HepG2 (cell line): ENCODE measurements around the gene EIF6. TPM values are rescaled to one million over a fixed set of nuclear protein-coding genes. Genes with fewer than 3 reads are reported as not detected.

Source experiments
- ARNT2 ChIP-seq: sonication (generic); formaldehyde crosslinking; IDR thresholded peaks from 2 replicates; pipeline ENCODE4 v1.8.0; 2022; ENCODE audit warnings: mild to moderate bottlenecking, low read depth, missing genetic modification reagents, moderate library complexity
- CBX2 ChIP-seq, 2 experiments: fragments of 200-600 bp in 1 of 2; sonication (generic); formaldehyde crosslinking in 1 of 2; IDR thresholded peaks; 2 replicates each; pipeline versions ENCODE4 v1.7.0 to v1.8.1; 2018 to 2022; ENCODE audit warnings: low read depth in 2 of 2, low read length in 1 of 2, mild to moderate bottlenecking in 1 of 2, missing genetic modification reagents in 1 of 2
- KAT8 ChIP-seq: IDR thresholded peaks from 2 replicates; pipeline ENCODE4 v1.6.1; 2016; ENCODE audit warnings: missing genetic modification reagents, missing compliant biosample characterization
- MEIS2 ChIP-seq: sonication (generic); formaldehyde crosslinking; IDR thresholded peaks from 2 replicates; pipeline ENCODE4 v1.9.0; 2021; ENCODE audit warnings: mild to moderate bottlenecking, missing genetic modification reagents
- NCOA1 ChIP-seq: sonication (generic); formaldehyde crosslinking; IDR thresholded peaks from 2 replicates; pipeline ENCODE4 v1.9.0; 2021; ENCODE audit warnings: missing genetic modification reagents
- RFXAP ChIP-seq: sonication (generic); formaldehyde crosslinking; IDR thresholded peaks from 2 replicates; pipeline ENCODE4 v1.4.0; 2020; ENCODE audit warnings: missing genetic modification reagents, borderline replicate concordance
- RNF219 ChIP-seq: sonication (generic); formaldehyde crosslinking; IDR thresholded peaks from 2 replicates; pipeline ENCODE4 v1.5.0; 2020; ENCODE audit warnings: mild to moderate bottlenecking, missing genetic modification reagents
- TFAP4 ChIP-seq: sonication (generic); IDR thresholded peaks from 2 replicates; pipeline ENCODE4 v1.6.1; 2016; ENCODE audit warnings: low read depth, borderline replicate concordance
- ZBTB7B ChIP-seq: sonication (generic); formaldehyde crosslinking; IDR thresholded peaks from 2 replicates; pipeline ENCODE4 v1.4.0; 2020; ENCODE audit warnings: missing genetic modification reagents
- ZFP41 ChIP-seq: sonication (generic); formaldehyde crosslinking; IDR thresholded peaks from 2 replicates; pipeline ENCODE4 v1.4.0; 2020; ENCODE audit warnings: mild to moderate bottlenecking, missing genetic modification reagents, borderline replicate concordance
- ZFY ChIP-seq: sonication (generic); formaldehyde crosslinking; IDR thresholded peaks from 2 replicates; pipeline ENCODE4 v1.4.0; 2020; ENCODE audit warnings: missing genetic modification reagents
- ZNF260 ChIP-seq: sonication (generic); formaldehyde crosslinking; IDR thresholded peaks from 2 replicates; pipeline ENCODE4 v1.4.0; 2020; ENCODE audit warnings: missing genetic modification reagents, low read depth, mild to moderate bottlenecking, borderline replicate concordance
- ZNF296 ChIP-seq: sonication (generic); formaldehyde crosslinking; conservative IDR thresholded peaks from 2 replicates; pipeline ENCODE4 v1.5.0; 2020; ENCODE audit warnings: mild to moderate bottlenecking, missing genetic modification reagents
- ZNF337 ChIP-seq: sonication (generic); formaldehyde crosslinking; IDR thresholded peaks from 2 replicates; pipeline ENCODE4 v1.5.1; 2020; ENCODE audit warnings: missing genetic modification reagents, low read depth, mild to moderate bottlenecking, borderline replicate concordance
- ZNF619 ChIP-seq: sonication (generic); formaldehyde crosslinking; IDR thresholded peaks from 2 replicates; pipeline ENCODE4 v1.4.0; 2020; ENCODE audit warnings: mild to moderate bottlenecking, missing genetic modification reagents
- ZNF652 ChIP-seq: IDR thresholded peaks from 2 replicates; pipeline ENCODE4 v1.6.1; 2016; ENCODE audit warnings: low read depth, borderline replicate concordance
- ZNF704 ChIP-seq: sonication (generic); formaldehyde crosslinking; IDR thresholded peaks from 2 replicates; pipeline ENCODE4 v1.8.1; 2023; ENCODE audit warnings: mild to moderate bottlenecking, inconsistent platforms, moderate library complexity, missing genetic modification reagents, borderline replicate concordance
- ZNF746 ChIP-seq: sonication (generic); formaldehyde crosslinking; IDR thresholded peaks from 2 replicates; pipeline ENCODE4 v1.8.0; 2022; ENCODE audit warnings: mild to moderate bottlenecking, missing genetic modification reagents
- ZSCAN25 ChIP-seq: sonication (generic); formaldehyde crosslinking; IDR thresholded peaks from 2 replicates; pipeline ENCODE4 v1.8.0; 2022; ENCODE audit warnings: mild to moderate bottlenecking, missing genetic modification reagents
- polyA plus RNA-seq, 8 experiments: library from polyadenylated mRNA; depleted of rRNA in 3 of 8; stranded (reverse) in 7 of 8; unstranded in 1 of 8; fragments of >200 nt; fragmentation: Illumina TruSeq in 4 of 8; extraction: Trizol in 4 of 8; gene quantifications; 2 replicates each; pipeline versions ENCODE4 v1.2.1 to v1.2.3, GENCODE V29; 2011 to 2016; ENCODE audit warnings: low read depth in 4 of 8, missing spikeins in 1 of 8, mixed read lengths in 1 of 8; ENCODE audit not compliant: insufficient read depth in 1 of 8
- total RNA-seq, 5 experiments: library from RNA; depleted of rRNA; stranded (reverse); fragments of >200 nt; fragmentation: Illumina TruSeq; extraction: Trizol; gene quantifications; 2 replicates each; pipeline ENCODE4 v1.2.3, GENCODE V29; 2016; ENCODE audit warnings: low read depth in 1 of 5
- TF ChIP-seq, protein P1 (sequence below), 2 experiments: sonication (generic) in 1 of 2; formaldehyde crosslinking in 1 of 2; IDR thresholded peaks; 2 replicates each; pipeline versions ENCODE4 v1.6.1 to v1.9.0; 2014 to 2022; ENCODE audit warnings: antibody characterized with exemption in 1 of 2, borderline replicate concordance in 1 of 2, inconsistent platforms in 1 of 2, low read depth in 1 of 2, missing genetic modification reagents in 1 of 2

Gene EIF6
- total and polyA plus RNA-seq, 2 of the 13 experiments (the other 11 are each of a cell fraction or from before 2014, with no cell fraction given): 462 to 466 TPM

DNA sequence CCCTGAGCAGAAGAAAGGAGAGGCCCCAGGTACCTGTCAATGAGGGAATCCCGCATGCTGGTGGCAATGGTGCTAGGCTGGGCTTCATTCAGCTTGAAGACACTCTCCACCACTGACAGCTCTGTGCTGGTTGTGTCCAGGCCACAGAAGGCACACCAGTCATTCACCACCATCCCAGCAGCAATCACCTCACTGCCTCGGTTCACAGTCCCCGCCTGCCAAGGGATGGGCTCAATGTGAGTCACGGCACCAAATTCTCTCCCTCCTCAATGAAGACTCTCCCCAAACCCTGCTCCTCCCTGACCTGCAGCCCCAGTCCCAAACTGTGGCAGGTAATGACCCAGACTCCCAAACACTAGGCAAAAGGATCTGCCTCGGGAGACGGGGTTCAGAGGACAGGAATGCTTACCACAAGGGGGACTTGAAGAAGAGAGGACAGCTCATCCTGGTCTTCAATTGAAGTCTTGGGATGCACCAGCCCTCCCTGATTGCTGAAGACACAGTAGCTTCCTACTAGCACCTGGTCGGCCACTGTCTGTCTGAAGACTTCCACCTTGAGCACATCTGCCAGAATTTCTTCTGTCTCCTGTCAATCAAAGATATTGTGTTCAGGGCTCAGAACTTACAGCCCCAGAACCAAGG lies 4.9 kb downstream of the EIF6 start (continued):
- TF ChIP-seq ZFP41 (CRISPR knock-in tag) (no peak), ZFY (CRISPR knock-in tag) (no peak), ZNF704 (CRISPR knock-in tag) (no peak), ZNF260 (CRISPR knock-in tag) (no peak), ZSCAN25 (no peak), RFXAP (CRISPR knock-in tag) (no peak), RNF219 (no peak), MEIS2 (CRISPR knock-in tag) (no peak), TFAP4 (no peak), KAT8 (no peak), ZBTB7B (CRISPR knock-in tag) (no peak), ZNF337 (CRISPR knock-in tag) (no peak), CBX2 (IDR thresholded peaks at IDR 0.05; ENCODE audit: low read depth, low read length) (no peak), CBX2 (CRISPR knock-in tag; IDR thresholded peaks at IDR 0.05; ENCODE audit: low read depth) (no peak), ARNT2 (CRISPR knock-in tag) (no peak), ZNF296 (no peak), NCOA1 (CRISPR knock-in tag) (no peak), ZNF746 (CRISPR knock-in tag) (no peak), ZNF619 (CRISPR knock-in tag) (no peak), ZNF652 (CRISPR knock-in tag) (no peak)
- TF ChIP-seq, protein P1, sequence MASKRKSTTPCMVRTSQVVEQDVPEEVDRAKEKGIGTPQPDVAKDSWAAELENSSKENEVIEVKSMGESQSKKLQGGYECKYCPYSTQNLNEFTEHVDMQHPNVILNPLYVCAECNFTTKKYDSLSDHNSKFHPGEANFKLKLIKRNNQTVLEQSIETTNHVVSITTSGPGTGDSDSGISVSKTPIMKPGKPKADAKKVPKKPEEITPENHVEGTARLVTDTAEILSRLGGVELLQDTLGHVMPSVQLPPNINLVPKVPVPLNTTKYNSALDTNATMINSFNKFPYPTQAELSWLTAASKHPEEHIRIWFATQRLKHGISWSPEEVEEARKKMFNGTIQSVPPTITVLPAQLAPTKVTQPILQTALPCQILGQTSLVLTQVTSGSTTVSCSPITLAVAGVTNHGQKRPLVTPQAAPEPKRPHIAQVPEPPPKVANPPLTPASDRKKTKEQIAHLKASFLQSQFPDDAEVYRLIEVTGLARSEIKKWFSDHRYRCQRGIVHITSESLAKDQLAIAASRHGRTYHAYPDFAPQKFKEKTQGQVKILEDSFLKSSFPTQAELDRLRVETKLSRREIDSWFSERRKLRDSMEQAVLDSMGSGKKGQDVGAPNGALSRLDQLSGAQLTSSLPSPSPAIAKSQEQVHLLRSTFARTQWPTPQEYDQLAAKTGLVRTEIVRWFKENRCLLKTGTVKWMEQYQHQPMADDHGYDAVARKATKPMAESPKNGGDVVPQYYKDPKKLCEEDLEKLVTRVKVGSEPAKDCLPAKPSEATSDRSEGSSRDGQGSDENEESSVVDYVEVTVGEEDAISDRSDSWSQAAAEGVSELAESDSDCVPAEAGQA (IDR thresholded peaks at IDR 0.05; ENCODE audit: low read depth): no peak
- TF ChIP-seq, protein P1 (CRISPR knock-in tag; IDR thresholded peaks at IDR 0.05; ENCODE audit: borderline replicate concordance): no peak
